GM21717 (cell line): ENCODE data around the gene CMTM8.

Experiments
- ATAC-seq: cut with Tn5 transposase; IDR thresholded peaks from one replicate; pipeline ENCODE4 v1.9.1; 2021; ENCODE audit warnings: mild to moderate bottlenecking, moderate library complexity; ENCODE audit not compliant: unreplicated experiment

Gene CMTM8

GRCh38 chr3:32334675-32335074, 96.2 kb downstream of the CMTM8 start:
- no peak for ATAC-seq

- no peak for ATAC-seq
Observed at GRCh38 chr3:32335365-32336112, 97.1 kb downstream of the CMTM8 start.

- ATAC-seq, result no peak
Observed at GRCh38 chr3:32336113-32336498, 97.6 kb downstream of the CMTM8 start.

- no peak for ATAC-seq
Observed at GRCh38 chr3:32337505-32337904, 99.0 kb downstream of the CMTM8 start.

GRCh38 chr3:32340039-32340438, 101.6 kb downstream of the CMTM8 start:
- ATAC-seq, result no peak

GRCh38 chr3:32340611-32341365, 102.3 kb downstream of the CMTM8 start:
- ATAC-seq, result no peak

- ATAC-seq, result no peak
Observed at GRCh38 chr3:32347343-32348125, 109.1 kb downstream of the CMTM8 start.

GRCh38 chr3:32349184-32349583, 110.7 kb downstream of the CMTM8 start:
- no peak for ATAC-seq

- ATAC-seq, result no peak
Observed at GRCh38 chr3:32352563-32352962, 114.1 kb downstream of the CMTM8 start.

GRCh38 chr3:32353351-32353750, 114.9 kb downstream of the CMTM8 start:
- ATAC-seq, result no peak

GRCh38 chr3:32354362-32354778, 115.9 kb downstream of the CMTM8 start:
- ATAC-seq, result no peak

- no peak for ATAC-seq
Observed at GRCh38 chr3:32355751-32356291, 117.3 kb downstream of the CMTM8 start.

GRCh38 chr3:32359766-32360492, 121.4 kb downstream of the CMTM8 start:
- no peak for ATAC-seq

- ATAC-seq, result no peak
Observed at GRCh38 chr3:32360493-32360827, 122.0 kb downstream of the CMTM8 start.

GRCh38 chr3:32366638-32367397, 128.3 kb downstream of the CMTM8 start:
- peak; percentile 52 for ATAC-seq

- ATAC-seq, result no peak
Observed at GRCh38 chr3:32367442-32367841, 129.0 kb downstream of the CMTM8 start.

- ATAC-seq, result no peak
Observed at GRCh38 chr3:32371461-32372212, 133.2 kb downstream of the CMTM8 start.

- no peak for ATAC-seq
Observed at GRCh38 chr3:32372213-32372490, 133.7 kb downstream of the CMTM8 start.

- ATAC-seq, result no peak
Observed at GRCh38 chr3:32373276-32373675, 134.8 kb downstream of the CMTM8 start.

GRCh38 chr3:32373844-32374243, 135.4 kb downstream of the CMTM8 start:
- ATAC-seq, result no peak
